Measurements from ENCODE around the gene MED13.

DNA sequence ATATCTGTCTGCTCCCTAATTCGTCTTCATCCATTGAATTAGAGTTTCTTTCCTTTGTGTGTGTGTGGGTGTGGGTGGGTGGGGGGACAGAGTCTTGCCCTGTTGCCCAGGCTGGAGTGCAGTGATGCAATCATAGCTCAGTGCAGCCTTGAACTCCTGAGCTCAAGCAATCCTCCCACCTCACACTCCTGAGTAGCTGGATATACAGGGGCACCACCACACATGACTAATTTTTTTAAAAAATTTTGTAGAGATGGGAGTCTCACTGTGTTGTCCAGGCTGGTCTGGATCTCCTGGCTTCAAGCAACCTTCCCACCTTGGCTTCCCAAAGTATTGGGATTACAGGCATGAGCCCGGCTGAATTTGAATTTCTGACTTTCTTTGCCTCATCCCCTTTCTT is 34.5 kb upstream of the MED13 start:
- TF ChIP-seq POLR2A (IDR thresholded peaks at IDR 0.05): no peak
- TF ChIP-seq, protein P1, sequence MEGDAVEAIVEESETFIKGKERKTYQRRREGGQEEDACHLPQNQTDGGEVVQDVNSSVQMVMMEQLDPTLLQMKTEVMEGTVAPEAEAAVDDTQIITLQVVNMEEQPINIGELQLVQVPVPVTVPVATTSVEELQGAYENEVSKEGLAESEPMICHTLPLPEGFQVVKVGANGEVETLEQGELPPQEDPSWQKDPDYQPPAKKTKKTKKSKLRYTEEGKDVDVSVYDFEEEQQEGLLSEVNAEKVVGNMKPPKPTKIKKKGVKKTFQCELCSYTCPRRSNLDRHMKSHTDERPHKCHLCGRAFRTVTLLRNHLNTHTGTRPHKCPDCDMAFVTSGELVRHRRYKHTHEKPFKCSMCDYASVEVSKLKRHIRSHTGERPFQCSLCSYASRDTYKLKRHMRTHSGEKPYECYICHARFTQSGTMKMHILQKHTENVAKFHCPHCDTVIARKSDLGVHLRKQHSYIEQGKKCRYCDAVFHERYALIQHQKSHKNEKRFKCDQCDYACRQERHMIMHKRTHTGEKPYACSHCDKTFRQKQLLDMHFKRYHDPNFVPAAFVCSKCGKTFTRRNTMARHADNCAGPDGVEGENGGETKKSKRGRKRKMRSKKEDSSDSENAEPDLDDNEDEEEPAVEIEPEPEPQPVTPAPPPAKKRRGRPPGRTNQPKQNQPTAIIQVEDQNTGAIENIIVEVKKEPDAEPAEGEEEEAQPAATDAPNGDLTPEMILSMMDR (IDR thresholded peaks at IDR 0.05): no peak
